Measurements from ENCODE around the gene KRTAP10-5.

DNA sequence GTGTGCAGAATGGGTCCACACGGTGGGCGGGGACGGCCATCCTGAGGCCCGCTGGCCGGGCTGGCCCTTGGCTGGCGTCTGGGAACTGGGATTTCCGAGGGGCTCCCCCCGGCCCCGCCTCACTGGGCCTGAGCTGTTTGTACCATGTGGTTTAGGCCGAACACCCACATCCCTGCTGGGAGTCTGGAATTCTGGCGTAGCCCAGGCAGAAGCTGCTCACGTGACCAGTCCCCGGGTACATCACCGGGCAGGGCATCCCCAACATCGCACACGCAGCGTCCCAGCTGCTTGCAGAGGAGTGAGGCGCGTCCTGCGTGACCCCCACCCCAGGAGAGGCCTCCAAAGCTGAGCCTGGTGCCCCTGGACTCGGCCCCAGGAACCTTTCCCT is 22.1 kb upstream of the KRTAP10-5 start:
- TF ChIP-seq, protein P1, sequence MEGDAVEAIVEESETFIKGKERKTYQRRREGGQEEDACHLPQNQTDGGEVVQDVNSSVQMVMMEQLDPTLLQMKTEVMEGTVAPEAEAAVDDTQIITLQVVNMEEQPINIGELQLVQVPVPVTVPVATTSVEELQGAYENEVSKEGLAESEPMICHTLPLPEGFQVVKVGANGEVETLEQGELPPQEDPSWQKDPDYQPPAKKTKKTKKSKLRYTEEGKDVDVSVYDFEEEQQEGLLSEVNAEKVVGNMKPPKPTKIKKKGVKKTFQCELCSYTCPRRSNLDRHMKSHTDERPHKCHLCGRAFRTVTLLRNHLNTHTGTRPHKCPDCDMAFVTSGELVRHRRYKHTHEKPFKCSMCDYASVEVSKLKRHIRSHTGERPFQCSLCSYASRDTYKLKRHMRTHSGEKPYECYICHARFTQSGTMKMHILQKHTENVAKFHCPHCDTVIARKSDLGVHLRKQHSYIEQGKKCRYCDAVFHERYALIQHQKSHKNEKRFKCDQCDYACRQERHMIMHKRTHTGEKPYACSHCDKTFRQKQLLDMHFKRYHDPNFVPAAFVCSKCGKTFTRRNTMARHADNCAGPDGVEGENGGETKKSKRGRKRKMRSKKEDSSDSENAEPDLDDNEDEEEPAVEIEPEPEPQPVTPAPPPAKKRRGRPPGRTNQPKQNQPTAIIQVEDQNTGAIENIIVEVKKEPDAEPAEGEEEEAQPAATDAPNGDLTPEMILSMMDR (IDR thresholded peaks at IDR 0.05) = no peak
- no peak for TF ChIP-seq POLR2A (IDR thresholded peaks at IDR 0.05)

All from adrenal gland (tissue), 5 donors.